ENCODE data around the gene HSD17B12.

Gene HSD17B12

GRCh38 chr11:43861141-43861540 lies 180.6 kb downstream of the HSD17B12 start:
- TF ChIP-seq CTCF (IDR thresholded peaks at IDR 0.05; ENCODE audit: low read depth, low read length) = no peak
- no peak overlapping the region for H3K4me3 ChIP-seq (replicated peaks in 1 of 2; ENCODE audit: low read depth in 2 of 2, low read length in 2 of 2)
- no peak for DNase-seq (ENCODE audit: low read depth in 2 of 2)

- no peak overlapping the region for H3K4me3 ChIP-seq (replicated peaks in 1 of 2; ENCODE audit: low read depth in 2 of 2, low read length in 2 of 2)
- DNase-seq (ENCODE audit: low read depth in 2 of 2) = peak; percentile 42 to 73
- no peak for TF ChIP-seq CTCF (IDR thresholded peaks at IDR 0.05; ENCODE audit: low read depth, low read length)
These were observed 186.0 kb downstream of the HSD17B12 start for GRCh38 chr11:43866520-43866919.

GRCh38 chr11:43866969-43867368 lies 186.4 kb downstream of the HSD17B12 start:
- no peak overlapping the region for H3K4me3 ChIP-seq (replicated peaks in 1 of 2; ENCODE audit: low read depth in 2 of 2, low read length in 2 of 2)
- no peak for DNase-seq (ENCODE audit: low read depth in 2 of 2)
- TF ChIP-seq CTCF (IDR thresholded peaks at IDR 0.05; ENCODE audit: low read depth, low read length) = no peak

GRCh38 chr11:43868852-43869567 lies 188.5 kb downstream of the HSD17B12 start:
- peak; percentile 87 for DNase-seq (ENCODE audit: low read depth in 2 of 2)
- H3K4me3 ChIP-seq (replicated peaks in 1 of 2; ENCODE audit: low read depth in 2 of 2, low read length in 2 of 2) = no peak overlapping the region
- no peak for TF ChIP-seq CTCF (IDR thresholded peaks at IDR 0.05; ENCODE audit: low read depth, low read length)

- H3K4me3 ChIP-seq (replicated peaks in 1 of 2; ENCODE audit: low read depth in 2 of 2, low read length in 2 of 2) = no peak overlapping the region
- no peak for DNase-seq (ENCODE audit: low read depth in 2 of 2)
- TF ChIP-seq CTCF (IDR thresholded peaks at IDR 0.05; ENCODE audit: low read depth, low read length) = no peak
These were observed 190.5 kb downstream of the HSD17B12 start for GRCh38 chr11:43871051-43871450.

- no peak for TF ChIP-seq CTCF (IDR thresholded peaks at IDR 0.05; ENCODE audit: low read depth, low read length)
- no peak overlapping the region for H3K4me3 ChIP-seq (replicated peaks in 1 of 2; ENCODE audit: low read depth in 2 of 2, low read length in 2 of 2)
- DNase-seq (ENCODE audit: low read depth in 2 of 2) = no peak
These were observed 192.5 kb downstream of the HSD17B12 start for GRCh38 chr11:43872995-43873394.

- no peak for DNase-seq (ENCODE audit: low read depth in 2 of 2)
- no peak for TF ChIP-seq CTCF (IDR thresholded peaks at IDR 0.05; ENCODE audit: low read depth, low read length)
- H3K4me3 ChIP-seq (replicated peaks in 1 of 2; ENCODE audit: low read depth in 2 of 2, low read length in 2 of 2) = no peak overlapping the region
These were observed 193.5 kb downstream of the HSD17B12 start for GRCh38 chr11:43874078-43874477.
